Astrocyte (in vitro differentiated cells and primary cell): Measurements from ENCODE around the gene WSB1. TPM values are rescaled to one million over a fixed set of nuclear protein-coding genes. Genes with fewer than 3 reads are reported as not detected.

Experiments
- DNase-seq: peaks from one replicate; pipeline ENCODE4 v3.0.0-alpha.2; 2010; ENCODE audit warnings: low read depth
- FAIRE-seq: peaks from 2 replicates; lab custom pipeline; 2011; peaks lifted over from hg19 to GRCh38; lab: Jason Lieb, UNC
- H2AFZ ChIP-seq: 2 replicates; pipeline ENCODE4 v1.6.0; 2012; ENCODE audit warnings: low read depth, low read length, inconsistent platforms
- H3K27ac ChIP-seq: 2 replicates; pipeline ENCODE4 v1.5.1; 2011; ENCODE audit warnings: low read depth, low read length, inconsistent platforms
- H3K27me3 ChIP-seq: 2 replicates; pipeline ENCODE4 v1.6.0; 2011; ENCODE audit warnings: low read length, inconsistent platforms; ENCODE audit not compliant: insufficient read depth
- H3K36me3 ChIP-seq: 2 replicates; pipeline ENCODE4 v1.5.1; 2011; ENCODE audit warnings: low read length, inconsistent platforms; ENCODE audit not compliant: insufficient read depth
- H3K4me1 ChIP-seq: 2 replicates; pipeline ENCODE4 v1.5.1; 2011; ENCODE audit warnings: low read length, inconsistent platforms; ENCODE audit not compliant: insufficient read depth
- H3K4me2 ChIP-seq: 2 replicates; pipeline ENCODE4 v1.6.0; 2012; ENCODE audit warnings: low read length, inconsistent platforms
- H3K4me3 ChIP-seq: 2 replicates; pipeline ENCODE4 v1.5.1; 2011; ENCODE audit warnings: low read depth, mild to moderate bottlenecking, low read length, inconsistent platforms; ENCODE audit not compliant: insufficient read depth
- H3K79me2 ChIP-seq: 2 replicates; pipeline ENCODE4 v1.6.0; 2012; ENCODE audit warnings: mild to moderate bottlenecking, low read length, inconsistent platforms; ENCODE audit not compliant: insufficient read depth
- H3K9ac ChIP-seq: 2 replicates; pipeline ENCODE4 v1.6.0; 2012; ENCODE audit warnings: mild to moderate bottlenecking, low read length, inconsistent platforms
- H3K9me3 ChIP-seq: 2 replicates; pipeline ENCODE4 v1.5.1; 2012; ENCODE audit warnings: low read depth, mild to moderate bottlenecking, low read length, inconsistent platforms; ENCODE audit not compliant: insufficient read depth
- H4K20me1 ChIP-seq: 2 replicates; pipeline ENCODE4 v1.6.0; 2012; ENCODE audit warnings: low read length, inconsistent platforms; ENCODE audit not compliant: insufficient read depth
- H3K27ac Mint-ChIP-seq: one replicate; pipeline ENCODE4 v1.8.0; 2021; ENCODE audit warnings: mild to moderate bottlenecking, mixed read lengths; ENCODE audit not compliant: unreplicated experiment
- H3K27me3 Mint-ChIP-seq: one replicate; pipeline ENCODE4 v1.8.0; 2021; ENCODE audit warnings: low read depth, mixed read lengths; ENCODE audit not compliant: unreplicated experiment
- H3K36me3 Mint-ChIP-seq: one replicate; pipeline ENCODE4 v1.8.0; 2021; ENCODE audit warnings: low read depth, mixed read lengths; ENCODE audit not compliant: unreplicated experiment
- H3K4me1 Mint-ChIP-seq: one replicate; pipeline ENCODE4 v1.8.0; 2021; ENCODE audit warnings: low read depth, mixed read lengths; ENCODE audit not compliant: unreplicated experiment
- H3K4me3 Mint-ChIP-seq: one replicate; pipeline ENCODE4 v1.8.0; 2021; ENCODE audit warnings: mild to moderate bottlenecking, moderate library complexity, mixed read lengths; ENCODE audit not compliant: unreplicated experiment
- H3K9me3 Mint-ChIP-seq: one replicate; pipeline ENCODE4 v1.8.0; 2021; ENCODE audit warnings: mild to moderate bottlenecking, mixed read lengths; ENCODE audit not compliant: unreplicated experiment
- CTCF ChIP-seq: IDR thresholded peaks from 2 replicates; pipeline ENCODE4 v1.5.1; 2011; ENCODE audit warnings: low read depth, mild to moderate bottlenecking, inconsistent platforms, low read length, moderate library complexity; ENCODE audit not compliant: insufficient read depth
- EZH2 ChIP-seq: IDR thresholded peaks from 2 replicates; pipeline ENCODE4 v1.6.1; 2012; ENCODE audit warnings: mild to moderate bottlenecking, low read length, inconsistent platforms; ENCODE audit not compliant: insufficient read depth
- total RNA-seq: library from RNA; stranded (reverse); gene quantifications from 2 replicates; pipeline ENCODE4 v1.2.1, GENCODE V29; 2021

Gene WSB1
- total RNA-seq, 1 donor from 2014 or later = 217 TPM

GRCh38 chr17:27256225-27257030 lies 37.5 kb upstream of the WSB1 start:
- peak; percentile 83 for DNase-seq
- Mint-ChIP-seq H3K4me1 (no peaks in the 10 kb centered on the region), H3K4me3 (no peak overlapping the region)

GRCh38 chr17:27257031-27257357 lies 36.9 kb upstream of the WSB1 start:
- H3K4me1 ChIP-seq = peaks cover 3% of the 10 kb centered on the region
- no peak for FAIRE-seq
- peaks cover 3% of the 10 kb centered on the region for H3K27me3 Mint-ChIP-seq
- no peaks in the 10 kb centered on the region for H3K36me3 ChIP-seq
- peaks cover 5% of the 10 kb centered on the region for H3K9me3 Mint-ChIP-seq
- no peaks in the 10 kb centered on the region for H3K79me2 ChIP-seq
- no peaks in the 10 kb centered on the region for H3K9me3 ChIP-seq
- H3K4me3 ChIP-seq = no peak overlapping the region
- no peak overlapping the region for H3K4me2 ChIP-seq
- no peak overlapping the region for H3K27ac Mint-ChIP-seq
- no peak overlapping the region for H3K27ac ChIP-seq
- no peak overlapping the region for H3K9ac ChIP-seq
- TF ChIP-seq CTCF = no peak
- no peak for TF ChIP-seq EZH2
- no peaks in the 10 kb centered on the region for H3K4me1 Mint-ChIP-seq
- H3K36me3 Mint-ChIP-seq = no peaks in the 10 kb centered on the region
- H3K27me3 ChIP-seq = no peaks in the 10 kb centered on the region
- H2AFZ ChIP-seq = no peak overlapping the region
- H4K20me1 ChIP-seq = no peaks in the 10 kb centered on the region
- no peak for DNase-seq
- H3K4me3 Mint-ChIP-seq = no peak overlapping the region

More at GRCh38 chr17:27256225-27257030, 37.5 kb upstream of the WSB1 start:
- no peak overlapping the region for H3K27ac ChIP-seq
- Mint-ChIP-seq H3K27ac (no peak overlapping the region), H3K27me3 (peaks cover 7% of the 10 kb centered on the region), H3K9me3 (peaks cover 9% of the 10 kb centered on the region), H3K36me3 (no peaks in the 10 kb centered on the region)
- no peaks in the 10 kb centered on the region for H3K9me3 ChIP-seq
- H3K79me2 ChIP-seq = no peaks in the 10 kb centered on the region
- no peak overlapping the region for H3K9ac ChIP-seq
- TF ChIP-seq EZH2 (no peak), CTCF (no peak)
- no peak overlapping the region for H3K4me2 ChIP-seq
- H3K36me3 ChIP-seq = no peaks in the 10 kb centered on the region
- H4K20me1 ChIP-seq = no peaks in the 10 kb centered on the region
- peaks cover 3% of the 10 kb centered on the region for H3K4me1 ChIP-seq
- H3K27me3 ChIP-seq = no peaks in the 10 kb centered on the region
- no peak for FAIRE-seq
- H3K4me3 ChIP-seq = no peak overlapping the region
- H2AFZ ChIP-seq = no peak overlapping the region

GRCh38 chr17:27259356-27259755 lies 34.6 kb upstream of the WSB1 start:
- no peaks in the 10 kb centered on the region for H3K36me3 Mint-ChIP-seq
- no peak overlapping the region for H3K27ac Mint-ChIP-seq

More at GRCh38 chr17:27259356-27259755, 34.6 kb upstream of the WSB1 start:
- Histone ChIP-seq H3K4me1 (peaks cover 3% of the 10 kb centered on the region), H3K4me3 (no peak overlapping the region), H3K9ac (no peak overlapping the region), H2AFZ (no peak overlapping the region), H3K27ac (no peak overlapping the region), H4K20me1 (no peaks in the 10 kb centered on the region), H3K27me3 (no peaks in the 10 kb centered on the region), H3K36me3 (no peaks in the 10 kb centered on the region), H3K9me3 (no peaks in the 10 kb centered on the region), H3K79me2 (no peaks in the 10 kb centered on the region), H3K4me2 (no peak overlapping the region)
- Mint-ChIP-seq H3K9me3 (peaks cover 2% of the 10 kb centered on the region), H3K4me1 (no peaks in the 10 kb centered on the region), H3K27me3 (peaks cover 5% of the 10 kb centered on the region), H3K4me3 (no peak overlapping the region)
- DNase-seq = peak; percentile 23
- no peak for FAIRE-seq
- TF ChIP-seq EZH2 = no peak
- TF ChIP-seq CTCF = no peak
